Subcutaneous adipose tissue (tissue), 4 donors: ENCODE results near the gene TCEAL9. TPM values are rescaled to one million over a fixed set of nuclear protein-coding genes. Genes with fewer than 3 reads are reported as not detected.

Source experiments
- total RNA-seq, 4 donors: library from RNA; depleted of rRNA; stranded (reverse); fragments of >200 nt; gene quantifications; one replicate each; pipeline ENCODE4 v1.1.0, GENCODE V29; 2016
- TF ChIP-seq, protein P1 (sequence below): fragments of 450-650 bp; IDR thresholded peaks from one replicate; pipeline ENCODE4 v1.5.1; 2016; ENCODE audit warnings: low read depth, mild to moderate bottlenecking, control low read depth, antibody characterized with exemption, moderate library complexity

Gene TCEAL9
- total RNA-seq, 4 donors from 2014 or later: 38.8 to 90.0 (median 60.0) TPM

DNA sequence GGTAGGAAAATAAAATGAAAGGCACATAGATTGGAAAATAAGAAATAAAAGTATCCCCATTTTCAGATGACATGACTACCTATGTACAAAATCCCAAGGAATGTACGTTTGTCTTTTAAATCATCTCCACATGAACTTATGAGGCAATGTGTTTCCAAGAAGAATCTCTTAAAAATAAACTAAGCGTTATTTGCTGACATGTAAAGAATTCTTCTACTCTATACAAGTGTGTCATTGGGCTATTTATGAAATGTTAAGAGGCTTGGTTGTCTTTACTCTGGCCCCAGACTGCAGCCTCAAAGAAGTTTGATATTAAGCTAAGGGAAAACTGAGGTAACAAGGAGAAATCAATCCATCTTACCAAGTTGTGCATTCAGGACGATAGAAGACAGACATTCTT is 37.2 kb downstream of the TCEAL9 start:
- TF ChIP-seq, protein P1, sequence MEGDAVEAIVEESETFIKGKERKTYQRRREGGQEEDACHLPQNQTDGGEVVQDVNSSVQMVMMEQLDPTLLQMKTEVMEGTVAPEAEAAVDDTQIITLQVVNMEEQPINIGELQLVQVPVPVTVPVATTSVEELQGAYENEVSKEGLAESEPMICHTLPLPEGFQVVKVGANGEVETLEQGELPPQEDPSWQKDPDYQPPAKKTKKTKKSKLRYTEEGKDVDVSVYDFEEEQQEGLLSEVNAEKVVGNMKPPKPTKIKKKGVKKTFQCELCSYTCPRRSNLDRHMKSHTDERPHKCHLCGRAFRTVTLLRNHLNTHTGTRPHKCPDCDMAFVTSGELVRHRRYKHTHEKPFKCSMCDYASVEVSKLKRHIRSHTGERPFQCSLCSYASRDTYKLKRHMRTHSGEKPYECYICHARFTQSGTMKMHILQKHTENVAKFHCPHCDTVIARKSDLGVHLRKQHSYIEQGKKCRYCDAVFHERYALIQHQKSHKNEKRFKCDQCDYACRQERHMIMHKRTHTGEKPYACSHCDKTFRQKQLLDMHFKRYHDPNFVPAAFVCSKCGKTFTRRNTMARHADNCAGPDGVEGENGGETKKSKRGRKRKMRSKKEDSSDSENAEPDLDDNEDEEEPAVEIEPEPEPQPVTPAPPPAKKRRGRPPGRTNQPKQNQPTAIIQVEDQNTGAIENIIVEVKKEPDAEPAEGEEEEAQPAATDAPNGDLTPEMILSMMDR: no peak

DNA sequence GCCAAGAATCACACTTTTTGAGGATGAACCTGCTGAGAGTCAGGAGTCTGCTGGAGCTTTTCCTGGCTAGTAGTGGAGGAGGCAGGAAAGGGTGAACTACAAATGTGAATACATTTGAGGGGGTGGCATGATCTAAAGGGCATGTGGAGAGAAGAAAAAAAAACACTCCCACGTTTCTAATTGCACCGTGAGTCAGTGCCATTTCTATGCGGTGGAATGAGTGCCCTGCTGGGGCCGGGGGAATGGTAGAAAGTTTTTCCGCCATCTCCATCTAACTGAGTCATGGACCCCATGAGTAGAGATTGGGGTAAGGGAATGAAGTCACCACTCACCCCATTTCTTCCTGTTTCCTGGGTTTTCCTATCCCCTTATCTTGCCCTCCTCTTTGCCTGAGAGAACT is 39.9 kb downstream of the TCEAL9 start:
- TF ChIP-seq, protein P1: no peak

DNA sequence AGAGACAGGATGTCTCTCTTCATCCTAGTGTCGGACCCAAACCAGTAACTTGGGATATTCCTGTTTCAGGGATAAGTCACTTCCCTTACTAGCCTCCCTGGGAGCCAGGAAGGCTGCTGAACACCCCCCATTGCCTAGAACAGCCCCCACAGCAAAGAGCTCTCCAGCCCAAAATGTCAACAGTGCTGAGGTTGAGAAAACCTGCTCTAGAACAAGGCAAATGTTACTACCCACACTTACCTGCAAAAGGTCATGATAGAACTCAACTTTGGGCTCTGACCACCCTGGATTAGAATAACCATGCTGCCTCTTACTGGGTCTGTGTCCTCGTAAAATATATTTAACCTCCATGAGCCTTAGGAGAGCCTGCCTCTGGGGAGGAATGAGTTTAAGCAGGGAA is 40.4 kb downstream of the TCEAL9 start:
- TF ChIP-seq, protein P1: no peak

DNA sequence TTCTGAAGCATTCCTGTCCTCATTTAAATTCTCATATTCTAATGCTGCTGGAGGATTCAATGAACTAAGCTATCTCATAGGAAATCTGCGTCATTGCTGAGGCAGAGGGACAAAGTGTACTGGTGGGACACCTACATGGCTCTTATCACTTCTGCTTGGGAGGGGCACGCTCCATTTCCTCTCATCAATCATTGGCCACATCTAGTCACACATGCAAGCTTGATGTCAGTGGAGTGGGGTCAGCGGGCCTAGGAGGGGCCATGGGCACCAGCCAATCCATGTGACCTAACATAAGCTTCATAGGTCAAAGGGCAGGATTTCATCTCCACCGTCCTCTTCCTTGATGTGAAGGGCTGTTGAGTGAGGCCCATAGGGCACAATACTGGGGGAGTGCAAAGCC is 41.4 kb downstream of the TCEAL9 start:
- TF ChIP-seq, protein P1: no peak

DNA sequence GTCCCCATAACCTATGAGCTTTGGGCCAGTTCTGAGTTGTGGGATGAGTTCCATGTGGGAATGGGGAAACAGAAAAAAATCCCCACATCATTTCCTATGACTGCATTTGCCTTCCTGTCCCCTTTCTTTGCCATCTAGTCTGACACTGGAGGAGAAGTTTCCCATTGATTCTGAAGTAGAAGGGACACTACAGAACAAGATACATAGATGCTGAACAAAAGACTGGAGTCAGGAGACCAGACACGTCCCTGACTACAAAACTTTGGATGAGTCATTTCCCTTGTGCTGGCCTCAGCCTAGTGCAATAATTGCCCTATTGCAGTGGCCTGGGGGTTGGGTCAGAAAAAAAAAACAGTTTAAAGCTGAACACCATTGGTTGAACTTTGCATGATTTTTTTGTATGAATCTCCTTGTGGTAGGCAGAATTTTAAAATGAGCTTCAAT is 42.1 kb downstream of the TCEAL9 start:
- TF ChIP-seq, protein P1: no peak

DNA sequence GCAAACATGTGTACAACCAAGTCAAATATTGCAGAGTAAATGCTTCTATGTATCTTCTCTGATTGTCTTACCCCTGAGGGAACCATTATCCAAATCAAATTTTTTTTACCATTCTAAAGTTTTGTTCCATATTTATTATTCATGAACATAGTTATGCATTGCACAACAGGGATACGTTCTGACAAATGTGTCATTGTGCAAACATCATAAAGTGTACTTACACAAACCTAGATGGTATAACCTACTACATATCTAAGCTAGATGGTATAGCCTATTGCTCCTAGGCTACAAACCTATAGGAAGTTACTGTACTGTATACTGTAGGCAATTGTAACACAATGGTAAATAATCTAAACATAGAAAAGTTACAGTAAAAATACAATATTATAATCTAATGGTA is 43.4 kb downstream of the TCEAL9 start:
- TF ChIP-seq, protein P1: no peak

DNA sequence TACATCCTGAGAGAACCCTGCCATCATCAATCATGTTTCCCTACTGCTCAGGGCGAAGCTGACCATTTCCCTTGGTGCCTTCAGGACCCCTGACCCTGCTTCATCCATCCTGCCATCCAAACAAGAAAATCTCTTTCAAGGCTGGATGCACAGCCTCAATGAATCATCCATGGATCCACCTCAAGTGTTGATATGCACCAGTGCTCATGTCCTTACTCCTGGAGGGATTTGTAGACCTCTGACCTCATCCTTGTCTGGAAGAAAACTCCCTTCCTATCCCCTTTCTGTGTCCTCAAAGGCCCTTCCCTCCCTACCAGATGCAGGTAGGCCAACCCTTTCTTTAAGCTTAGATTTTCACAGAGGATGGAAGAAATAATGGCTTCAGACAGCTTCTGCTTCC is 44.6 kb downstream of the TCEAL9 start:
- TF ChIP-seq, protein P1: no peak
